Epithelial cell of alveolus of lung (primary cell): ENCODE measurements around the gene CPN1. TPM values are rescaled to one million over a fixed set of nuclear protein-coding genes. Genes with fewer than 3 reads are reported as not detected.

Experiments used
- total RNA-seq: library from RNA; depleted of rRNA; stranded (reverse); fragments of >200 nt; gene quantifications from 2 replicates; pipeline ENCODE4 v1.2.1, GENCODE V29; 2015

CPN1 gene
- total RNA-seq, result not detected in 2 replicates

GRCh38 chr10:100081075-100082001 lies at the start of gene CPN1:
Gene CPN1, minus strand, starts transcription at chr10:100081869. Its CDS starts 244 bp downstream, at chr10:100081625.

GRCh38 chr10:100009793-100010676 lies 71.6 kb downstream of the CPN1 start, which contains the start of gene DNMBP:
Gene DNMBP, minus strand, starts transcription at chr10:100009947. Its CDS starts 37,823 bp downstream, at chr10:99972124.

Other genes starting within 250 kb of the CPN1 start
- 9.6 and 13.5 TPM in 2 replicates for gene DNMBP, start 71.9 kb downstream of the CPN1 start, total RNA-seq
- gene ERLIN1, start 104.2 kb upstream of the CPN1 start, total RNA-seq, result 17.2 and 28.1 TPM in 2 replicates
- 10.7 and 14.6 TPM in 2 replicates for gene CHUK, start 147.7 kb upstream of the CPN1 start, total RNA-seq
- 20.7 and 21.9 TPM in 2 replicates for gene CWF19L1, start 185.8 kb upstream of the CPN1 start, total RNA-seq
- gene BLOC1S2, start 204.8 kb upstream of the CPN1 start, total RNA-seq, result 32.7 and 60.9 TPM in 2 replicates
- not detected in 2 replicates for gene PKD2L1, start 248.4 kb upstream of the CPN1 start, total RNA-seq